K562 (cell line): ENCODE measurements around the gene HPX. TPM values are rescaled to one million over a fixed set of nuclear protein-coding genes. Genes with fewer than 3 reads are reported as not detected.

Experiments used
- CCNT2 ChIP-seq: IDR thresholded peaks from 2 replicates; pipeline ENCODE4 v1.6.1; 2011; ENCODE audit warnings: borderline replicate concordance, low read depth, mild to moderate bottlenecking, moderate library complexity, mixed read lengths, low read length; ENCODE audit not compliant: insufficient read length; ENCODE audit errors: extremely low read depth
- CTCF ChIP-seq, 3 experiments: IDR thresholded peaks in 2 of 3; conservative IDR thresholded peaks in 1 of 3; 2 replicates each; pipeline ENCODE4 v1.5.1; 2011 to 2012; ENCODE audit warnings: low read length in 3 of 3, mild to moderate bottlenecking in 3 of 3, control low read depth in 2 of 3, improper control_type of control experiment in 1 of 3, inconsistent platforms in 1 of 3, low read depth in 1 of 3, mixed read lengths in 1 of 3, moderate library complexity in 1 of 3; ENCODE audit not compliant: insufficient read depth in 2 of 3
- DMBX1 ChIP-seq: fragments of 250-450 bp; sonication (Bioruptor Pico); IDR thresholded peaks from 2 replicates; pipeline ENCODE4 v1.8.0; 2022; ENCODE audit warnings: inconsistent platforms, mild to moderate bottlenecking, moderate library complexity, borderline replicate concordance
- PTTG1 ChIP-seq: fragments of 450-650 bp; IDR thresholded peaks from 2 replicates; pipeline ENCODE4 v1.6.1; 2016; ENCODE audit warnings: low read depth, mild to moderate bottlenecking, missing genetic modification characterization, missing compliant biosample characterization
- SREBF2 ChIP-seq: sonication (generic); formaldehyde crosslinking; IDR thresholded peaks from 2 replicates; pipeline ENCODE4 v1.4.0; 2020; ENCODE audit warnings: mild to moderate bottlenecking, missing genetic modification reagents
- TFAM ChIP-seq: fragments of 250-450 bp; sonication (Bioruptor Pico); conservative IDR thresholded peaks from 2 replicates; pipeline ENCODE4 v1.5.0; 2021; ENCODE audit warnings: mild to moderate bottlenecking, moderate library complexity
- ZNF407 ChIP-seq: fragments of 450-650 bp; IDR thresholded peaks from 2 replicates; pipeline ENCODE4 v1.6.1; 2016; ENCODE audit warnings: low read depth
- ZNF431 ChIP-seq: sonication (generic); formaldehyde crosslinking; IDR thresholded peaks from 2 replicates; pipeline ENCODE4 v1.8.0; 2022; ENCODE audit warnings: mild to moderate bottlenecking, missing genetic modification reagents
- ZNF699 ChIP-seq: fragments of 250-450 bp; sonication (Bioruptor Pico); IDR thresholded peaks from 2 replicates; pipeline ENCODE4 v1.8.0; 2021; ENCODE audit warnings: mild to moderate bottlenecking, moderate library complexity; ENCODE audit not compliant: insufficient replicate concordance
- ZNF707 ChIP-seq: fragments of 250-450 bp; sonication (Bioruptor Pico); conservative IDR thresholded peaks from 2 replicates; pipeline ENCODE4 v1.8.0; 2022; ENCODE audit warnings: inconsistent platforms, mild to moderate bottlenecking, moderate library complexity
- polyA plus RNA-seq, 8 experiments: library from polyadenylated mRNA; depleted of rRNA in 4 of 8; stranded (reverse) in 5 of 8; unstranded in 3 of 8; fragments of >200 nt; fragmentation: Nextera tagmentation in 2 of 8; fragmentation: Illumina TruSeq in 1 of 8; extraction: Ambion mirVana in 2 of 8; extraction: Trizol in 1 of 8; gene quantifications; 2 replicates each; pipeline versions ENCODE4 v1.2.1 to v1.2.3, GENCODE V29; 2011 to 2014; ENCODE audit warnings: inconsistent platforms in 1 of 8, missing spikeins in 1 of 8
- total RNA-seq, 7 experiments: library from RNA; depleted of rRNA in 6 of 7; stranded (reverse); fragments of >200 nt in 6 of 7; fragmentation: Illumina TruSeq in 2 of 7; extraction: Trizol in 2 of 7; gene quantifications; 2 replicates each; pipeline versions ENCODE4 v1.2.1 to v1.2.3, GENCODE V29; 2011 to 2021; ENCODE audit warnings: low replicate concordance in 1 of 7
- TF ChIP-seq, protein P1 (sequence below): fragments of 450-650 bp; IDR thresholded peaks from 2 replicates; pipeline ENCODE4 v1.7.0; 2016; ENCODE audit warnings: borderline replicate concordance
- TF ChIP-seq, protein P2 (sequence below): sonication (generic); formaldehyde crosslinking; IDR thresholded peaks from 2 replicates; pipeline ENCODE4 v1.8.0; 2023; ENCODE audit warnings: mild to moderate bottlenecking, missing genetic modification reagents

Gene HPX
- total and polyA plus RNA-seq, 9 of the 15 experiments (the other 6 are each of a cell fraction or from before 2014, with no cell fraction given): 0.12 to 1.2 (median 0.49) TPM; not detected in 1

GRCh38 chr11:6473451-6474412 is 32.9 kb upstream of the HPX start, which contains the start of gene TRIM3 (continued):
- TF ChIP-seq PTTG1 (tag) (no peak), TFAM (CRISPR knock-in tag) (no peak), ZNF407 (no peak), ZNF699 (CRISPR knock-in tag) (no peak), SREBF2 (CRISPR knock-in tag) (no peak), CCNT2 (peak; percentile 61), ZNF431 (CRISPR knock-in tag) (no peak), CTCF (IDR thresholded peaks at IDR 0.05 in 2 of 3, conservative IDR thresholded peaks at IDR 0.05 in 1 of 3; ENCODE audit: insufficient read depth in 2 of 3, low read depth in 1 of 3, low read length in 3 of 3) (peak in 2 of 3 experiments; percentile 18 to 41; a peak in 4 of 6 replicates), DMBX1 (no peak), ZNF707 (CRISPR knock-in tag) (no peak)
- TF ChIP-seq, protein P1, sequence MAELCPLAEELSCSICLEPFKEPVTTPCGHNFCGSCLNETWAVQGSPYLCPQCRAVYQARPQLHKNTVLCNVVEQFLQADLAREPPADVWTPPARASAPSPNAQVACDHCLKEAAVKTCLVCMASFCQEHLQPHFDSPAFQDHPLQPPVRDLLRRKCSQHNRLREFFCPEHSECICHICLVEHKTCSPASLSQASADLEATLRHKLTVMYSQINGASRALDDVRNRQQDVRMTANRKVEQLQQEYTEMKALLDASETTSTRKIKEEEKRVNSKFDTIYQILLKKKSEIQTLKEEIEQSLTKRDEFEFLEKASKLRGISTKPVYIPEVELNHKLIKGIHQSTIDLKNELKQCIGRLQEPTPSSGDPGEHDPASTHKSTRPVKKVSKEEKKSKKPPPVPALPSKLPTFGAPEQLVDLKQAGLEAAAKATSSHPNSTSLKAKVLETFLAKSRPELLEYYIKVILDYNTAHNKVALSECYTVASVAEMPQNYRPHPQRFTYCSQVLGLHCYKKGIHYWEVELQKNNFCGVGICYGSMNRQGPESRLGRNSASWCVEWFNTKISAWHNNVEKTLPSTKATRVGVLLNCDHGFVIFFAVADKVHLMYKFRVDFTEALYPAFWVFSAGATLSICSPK: no peak
- TF ChIP-seq, protein P2, sequence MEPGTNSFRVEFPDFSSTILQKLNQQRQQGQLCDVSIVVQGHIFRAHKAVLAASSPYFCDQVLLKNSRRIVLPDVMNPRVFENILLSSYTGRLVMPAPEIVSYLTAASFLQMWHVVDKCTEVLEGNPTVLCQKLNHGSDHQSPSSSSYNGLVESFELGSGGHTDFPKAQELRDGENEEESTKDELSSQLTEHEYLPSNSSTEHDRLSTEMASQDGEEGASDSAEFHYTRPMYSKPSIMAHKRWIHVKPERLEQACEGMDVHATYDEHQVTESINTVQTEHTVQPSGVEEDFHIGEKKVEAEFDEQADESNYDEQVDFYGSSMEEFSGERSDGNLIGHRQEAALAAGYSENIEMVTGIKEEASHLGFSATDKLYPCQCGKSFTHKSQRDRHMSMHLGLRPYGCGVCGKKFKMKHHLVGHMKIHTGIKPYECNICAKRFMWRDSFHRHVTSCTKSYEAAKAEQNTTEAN (CRISPR knock-in tag): no peak
